Daoy (cell line): ENCODE data around the gene CCL19. TPM values are rescaled to one million over a fixed set of nuclear protein-coding genes. Genes with fewer than 3 reads are reported as not detected.
"Not testable (repeated sequence)": the region's sequence is repeated elsewhere in the genome, so short reads cannot be mapped to it uniquely, and the experiment has no call there.

ENCODE experiments used
- DNase-seq: peaks from one replicate; pipeline ENCODE4 v3.0.0-alpha.2; 2015; ENCODE audit warnings: low read depth
- total RNA-seq: library from RNA; depleted of rRNA; stranded (reverse); fragments of >200 nt; shearing (Covaris generic); gene quantifications from 2 replicates; pipeline ENCODE4 v1.2.3, GENCODE V29; 2014; rRNA removed

The CCL19 gene
- total RNA-seq: not detected in 2 replicates

DNA sequence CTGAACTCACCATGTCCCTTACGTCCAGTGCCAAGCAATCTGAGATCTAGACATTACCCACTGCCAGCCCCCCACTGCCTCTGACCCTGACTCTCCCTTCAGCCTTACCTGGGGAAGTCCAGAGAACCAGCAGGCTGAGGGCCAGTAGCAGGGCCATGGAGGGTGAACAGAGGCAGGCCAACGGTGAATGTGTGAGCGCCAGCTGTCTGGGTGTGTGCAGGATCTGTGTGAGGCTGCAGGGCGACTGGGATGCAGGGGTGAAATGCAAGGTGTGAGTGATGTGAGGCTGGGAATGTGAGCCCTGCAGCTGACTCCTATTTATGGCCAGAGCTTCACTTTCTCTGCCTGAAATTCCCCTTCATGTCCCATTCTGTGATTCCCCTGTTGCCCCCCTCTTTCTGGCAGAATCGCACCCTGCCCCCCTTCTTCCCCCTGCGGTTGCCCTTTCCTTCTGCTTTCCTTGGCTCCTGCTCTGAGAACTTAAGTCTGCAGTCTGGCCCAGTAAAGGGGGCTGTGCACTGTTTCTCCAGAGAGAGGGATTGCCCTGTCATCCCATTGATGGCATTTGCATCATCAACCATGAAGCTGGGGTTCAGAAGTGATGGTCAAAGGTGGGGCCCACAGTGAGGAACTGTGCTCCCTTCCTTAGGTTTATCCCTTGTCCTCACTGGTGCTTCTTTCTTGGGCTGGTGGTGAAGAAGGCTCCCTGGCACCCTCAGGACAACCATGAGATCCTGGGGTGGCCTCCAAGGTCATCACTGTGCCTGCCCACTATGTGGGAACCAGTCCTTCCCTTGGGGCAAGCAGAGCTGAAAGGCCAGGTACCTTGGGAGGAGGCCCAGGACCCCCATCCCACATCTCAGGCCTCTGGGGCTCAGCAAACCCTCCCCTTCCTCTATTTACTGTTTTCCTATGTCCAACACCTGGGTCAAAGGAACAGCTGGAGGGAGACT is at the start of gene CCL19:
TSS of gene CCL19 (minus strand) at position 294 of the 953 bp plus-strand sequence. CDS start at position 157, 137 bp downstream.
- no peak for DNase-seq

- DNase-seq: not testable (repeated sequence)
These were observed 49.1 kb upstream of the CCL19 start for GRCh38 chr9:34740176-34740575.

GRCh38 chr9:34737677-34738260 is 46.7 kb upstream of the CCL19 start:
- no peak for DNase-seq

- DNase-seq: no peak
These were observed 43.6 kb upstream of the CCL19 start for GRCh38 chr9:34734720-34735119.

DNA sequence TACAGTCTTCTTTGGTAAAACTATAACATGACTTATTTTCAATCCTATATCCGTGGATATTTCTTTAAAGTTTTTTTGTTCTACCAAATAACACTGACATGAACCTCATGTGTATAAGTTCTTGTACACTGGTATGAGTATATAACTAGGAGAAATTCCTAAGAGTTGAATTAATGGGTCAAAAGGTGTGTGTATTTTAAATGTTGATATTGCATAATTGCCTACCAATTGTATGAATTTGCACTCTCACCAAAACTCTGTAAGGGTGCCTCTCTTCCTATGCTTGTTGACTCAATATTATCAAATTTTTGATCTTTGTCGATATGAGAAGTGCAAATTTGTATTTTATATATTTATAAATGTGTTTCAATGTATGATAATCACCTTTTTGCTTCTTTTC is 41.8 kb upstream of the CCL19 start:
- DNase-seq: no peak

- no peak for DNase-seq
These were observed 41.4 kb upstream of the CCL19 start for GRCh38 chr9:34732478-34732877.

DNA sequence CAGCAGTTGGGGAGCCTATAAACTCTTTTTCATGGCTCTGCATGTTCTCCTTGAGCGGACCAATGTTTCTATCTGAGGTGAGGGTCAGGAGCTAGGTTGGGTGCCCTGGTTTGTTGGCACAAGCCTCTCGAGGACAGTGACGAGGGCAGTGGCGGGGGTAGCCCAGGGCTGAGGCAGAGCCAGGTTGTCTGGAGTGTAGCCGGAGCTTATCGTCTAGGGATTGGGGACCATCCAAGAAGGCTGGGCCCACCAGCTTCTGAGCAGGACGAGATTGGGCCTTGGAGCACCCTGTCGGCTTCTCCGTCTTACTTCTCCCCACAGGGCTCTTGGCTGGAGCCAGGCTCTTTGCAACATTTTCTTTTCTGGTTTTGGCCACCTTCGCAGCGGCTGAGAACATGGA is 32.1 kb upstream of the CCL19 start:
- no peak for DNase-seq

DNA sequence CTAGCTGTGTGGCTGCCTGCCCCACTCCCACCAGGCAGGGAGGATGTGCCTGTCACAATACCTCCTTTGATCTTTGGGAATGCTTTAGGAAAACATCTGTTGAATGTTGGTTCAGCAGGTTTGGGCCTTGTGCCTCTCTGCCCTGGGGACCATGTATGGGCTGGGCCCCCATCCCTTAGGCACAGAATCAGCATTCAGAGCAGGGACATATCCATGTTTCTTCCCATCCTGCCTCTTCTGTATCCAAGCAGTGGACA is 28.6 kb upstream of the CCL19 start:
- DNase-seq: not testable (repeated sequence)

- DNase-seq: no peak
These were observed 28.1 kb upstream of the CCL19 start for GRCh38 chr9:34719021-34719768.

GRCh38 chr9:34717996-34718614 is 27.0 kb upstream of the CCL19 start:
- peak; percentile 11 for DNase-seq

GRCh38 chr9:34716711-34717110 is 25.6 kb upstream of the CCL19 start:
- no peak for DNase-seq

DNA sequence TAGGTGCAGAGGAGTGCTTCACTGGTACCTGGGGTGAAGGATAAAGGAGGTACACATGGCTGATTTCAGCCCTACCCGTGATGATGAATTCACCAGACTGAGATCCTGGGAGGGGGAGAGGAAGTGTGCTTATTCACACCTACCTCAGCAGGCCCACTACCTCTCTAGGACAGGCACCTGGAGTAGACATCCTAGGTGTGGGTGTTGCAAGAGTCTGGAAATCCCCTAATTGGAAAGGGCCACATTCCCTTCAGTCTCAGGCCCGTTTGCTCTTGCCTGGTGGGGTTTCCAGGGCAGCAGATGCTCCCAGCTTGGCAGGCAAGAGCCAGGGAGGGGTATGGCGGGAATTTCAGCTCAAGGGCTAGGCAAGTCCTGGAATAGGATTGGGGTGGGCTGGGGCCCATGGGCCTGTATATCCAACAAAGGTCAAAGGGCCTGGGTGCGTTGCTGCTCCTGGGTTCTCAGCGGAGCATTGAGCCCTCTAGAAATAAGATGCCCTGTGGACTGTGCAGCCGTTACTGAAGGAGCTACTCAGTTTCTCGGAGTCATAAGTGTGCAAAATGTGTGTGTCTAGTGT is 24.7 kb upstream of the CCL19 start:
- DNase-seq: no peak

DNA sequence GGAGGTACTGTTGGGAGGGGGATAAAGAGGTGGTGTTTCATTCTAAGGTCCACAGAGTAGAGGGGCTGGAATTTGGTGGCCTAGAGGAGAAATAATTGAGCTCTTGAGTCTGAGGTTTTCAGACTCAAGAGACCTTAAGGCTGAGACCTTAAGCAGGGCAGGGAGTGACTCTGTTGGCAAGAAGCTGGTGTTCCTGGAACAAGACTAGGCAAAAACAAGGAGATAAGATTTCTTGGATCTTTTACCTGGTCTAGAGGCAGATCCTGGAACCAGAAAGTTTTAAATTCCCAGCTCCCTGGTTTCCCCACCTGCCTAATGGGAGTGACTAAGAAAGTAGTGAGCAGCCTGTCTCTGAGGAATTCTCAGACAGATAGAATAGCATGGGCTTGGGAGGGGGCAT is 22.9 kb upstream of the CCL19 start:
- DNase-seq: no peak

DNA sequence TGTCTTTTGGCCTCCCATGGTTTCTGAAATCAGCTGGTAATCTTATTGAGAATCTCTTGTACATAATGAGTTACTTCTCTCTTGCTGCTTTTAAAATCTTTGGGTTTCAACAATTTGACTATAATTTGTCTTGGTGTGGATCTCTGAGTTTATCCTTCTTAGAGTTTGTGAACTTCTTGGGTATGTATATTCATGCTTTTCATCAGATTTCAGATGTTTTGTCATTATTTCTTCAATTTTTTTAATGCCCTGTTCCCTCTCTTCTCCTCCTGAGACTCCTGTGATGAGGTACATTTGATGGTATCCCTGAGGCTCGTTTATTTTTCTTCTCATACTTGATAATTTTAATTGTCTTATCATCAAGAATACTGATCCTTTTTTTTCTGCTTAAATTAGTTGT is 21.1 kb upstream of the CCL19 start:
- DNase-seq: no peak

- DNase-seq: peak; percentile 32
These were observed 18.9 kb upstream of the CCL19 start, which contains the start of gene CCL21 for GRCh38 chr9:34710023-34710422. TSS of gene CCL21 (minus strand) at chr9:34710136. CDS start at chr9:34710066, 70 bp downstream.

- no peak for DNase-seq
These were observed 18.3 kb upstream of the CCL19 start for GRCh38 chr9:34709196-34709978.

DNA sequence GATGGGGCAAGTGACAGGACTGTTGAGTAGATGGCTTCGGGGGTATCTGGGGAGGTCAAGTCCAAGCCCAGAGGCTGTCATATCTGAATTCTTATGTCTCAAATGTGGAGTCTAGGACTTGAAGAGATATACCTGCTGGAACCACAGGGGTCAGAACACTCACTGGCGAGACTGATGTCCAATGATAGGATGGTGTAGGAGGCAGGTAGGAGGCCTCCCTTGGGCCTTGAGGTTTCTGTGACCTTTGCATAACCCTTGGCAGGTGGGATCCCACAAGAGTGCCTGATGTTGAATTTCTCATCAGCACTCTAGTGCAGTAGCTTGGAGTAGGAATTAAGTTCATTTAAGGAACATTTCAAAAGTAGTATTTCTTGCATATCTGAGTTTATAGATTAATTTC is 16.1 kb upstream of the CCL19 start:
- no peak for DNase-seq

- DNase-seq: peak; percentile 83
These were observed 11.0 kb upstream of the CCL19 start for GRCh38 chr9:34701769-34702736.

DNA sequence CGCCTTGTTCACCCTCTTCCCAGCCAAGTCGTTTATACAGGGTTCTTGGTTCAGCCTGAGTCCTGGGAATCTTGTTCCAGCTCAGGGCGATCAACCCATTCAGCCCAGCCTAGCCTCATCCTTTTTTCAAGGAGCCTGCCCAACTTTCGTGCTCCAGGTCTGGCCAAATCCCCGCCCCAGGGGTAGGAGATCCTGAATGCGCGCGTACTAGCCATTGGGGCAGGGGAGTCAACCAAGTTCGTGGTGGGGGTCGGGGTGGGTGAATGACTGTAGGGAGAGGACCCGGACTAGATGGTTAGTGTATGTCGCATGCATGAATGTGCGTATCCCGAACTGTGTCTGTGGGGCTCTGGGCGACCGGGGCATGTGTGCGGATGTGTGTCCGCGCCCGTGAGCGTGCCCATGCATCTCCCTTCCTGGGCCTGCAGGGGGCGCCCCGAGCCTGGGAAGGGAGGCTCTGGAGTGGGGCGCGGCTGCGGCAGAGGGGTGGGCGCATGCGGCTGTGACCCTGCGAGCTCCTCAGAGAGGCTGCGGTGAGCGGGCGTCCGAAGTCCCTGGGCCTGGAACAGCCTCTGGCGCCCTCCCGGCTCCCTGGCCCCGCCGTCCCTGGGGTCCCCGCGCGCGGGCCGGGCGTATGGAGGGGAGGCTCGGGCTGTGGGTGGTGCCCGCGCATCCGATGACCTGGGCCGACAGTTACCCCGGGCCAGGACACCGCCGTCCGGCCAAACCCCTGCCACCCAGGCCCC is 10.1 kb upstream of the CCL19 start:
- peak; percentile 85 for DNase-seq
